Neural cell (in vitro differentiated cells): ENCODE measurements around the gene KRTAP10-3. TPM values are rescaled to one million over a fixed set of nuclear protein-coding genes. Genes with fewer than 3 reads are reported as not detected.

Source experiments
- H2AFZ ChIP-seq: fragments of 200-600, 300-800 bp; sonication (generic), shearing (Covaris generic); 2 replicates; pipeline ENCODE4 v1.6.0; 2014; ENCODE audit warnings: low read depth, mild to moderate bottlenecking, antibody characterized with exemption, low read length, moderate library complexity
- H3F3A ChIP-seq: fragments of 200-600 bp; shearing (Covaris generic); 2 replicates; pipeline ENCODE4 v1.6.1; 2016; ENCODE audit warnings: mild to moderate bottlenecking, moderate library complexity, mixed read lengths, antibody characterized with exemption, low read length; ENCODE audit not compliant: insufficient read depth, poor library complexity, severe bottlenecking
- H3K27ac ChIP-seq: fragments of 200-600, 300-800 bp; sonication (generic), shearing (Covaris generic); 2 replicates; pipeline ENCODE4 v1.5.1; 2014; ENCODE audit warnings: mild to moderate bottlenecking, low read length, moderate library complexity
- H3K27me3 ChIP-seq: fragments of 300-800, 200-600 bp; sonication (generic), shearing (Covaris generic); 2 replicates; pipeline ENCODE4 v1.6.0; 2014; ENCODE audit warnings: mild to moderate bottlenecking, low read depth, low read length, moderate library complexity; ENCODE audit not compliant: insufficient read depth
- H3K36me3 ChIP-seq: fragments of 300-800, 200-600 bp; sonication (generic), shearing (Covaris generic); 2 replicates; pipeline ENCODE4 v1.5.1; 2014; ENCODE audit warnings: mild to moderate bottlenecking, antibody characterized with exemption, low read length, moderate library complexity; ENCODE audit not compliant: insufficient read depth
- H3K4me2 ChIP-seq: fragments of 300-800, 200-600 bp; sonication (generic), shearing (Covaris generic); 2 replicates; pipeline ENCODE4 v1.6.0; 2014; ENCODE audit warnings: mild to moderate bottlenecking, low read length
- H3K4me3 ChIP-seq: fragments of 300-800, 200-600 bp; sonication (generic), shearing (Covaris generic); 2 replicates; pipeline ENCODE4 v1.5.1; 2014; ENCODE audit warnings: mild to moderate bottlenecking, low read length, moderate library complexity
- H3K79me2 ChIP-seq: fragments of 200-600 bp; shearing (Covaris generic); replicated peaks from 2 replicates; pipeline ENCODE4 v1.6.0; 2014; ENCODE audit warnings: mild to moderate bottlenecking, low read length, moderate library complexity; ENCODE audit not compliant: insufficient read depth
- H3K9ac ChIP-seq: fragments of 300-800, 200-600 bp; sonication (generic), shearing (Covaris generic); 2 replicates; pipeline ENCODE4 v1.6.1; 2016; ENCODE audit warnings: mild to moderate bottlenecking, low read length, mixed read lengths
- H3K9me2 ChIP-seq: fragments of 200-600 bp; shearing (Covaris generic); 2 replicates; pipeline ENCODE4 v1.6.1; 2016; ENCODE audit warnings: mild to moderate bottlenecking, low read length, mixed read lengths; ENCODE audit not compliant: insufficient read depth
- H3K9me3 ChIP-seq: fragments of 200-600, 300-800 bp; sonication (generic), shearing (Covaris generic); 2 replicates; pipeline ENCODE4 v1.6.1; 2016; ENCODE audit warnings: mild to moderate bottlenecking, mixed run types, low read length, moderate library complexity, mixed read lengths
- H4K20me1 ChIP-seq: fragments of 200-600 bp; shearing (Covaris generic); 2 replicates; pipeline ENCODE4 v1.6.1; 2016; ENCODE audit warnings: mild to moderate bottlenecking, mixed run types; ENCODE audit not compliant: insufficient read depth
- CTCF ChIP-seq: fragments of 450-650 bp; IDR thresholded peaks from 2 replicates; pipeline ENCODE4 v1.5.1; 2014; ENCODE audit warnings: antibody characterized with exemption, mild to moderate bottlenecking, moderate library complexity; ENCODE audit not compliant: poor library complexity, severe bottlenecking
- EP300 ChIP-seq: fragments of 450-650 bp; conservative IDR thresholded peaks from 2 replicates; pipeline ENCODE4 v1.6.1; 2014; ENCODE audit warnings: antibody characterized with exemption, mild to moderate bottlenecking, moderate library complexity; ENCODE audit not compliant: poor library complexity, severe bottlenecking
- EZH2 ChIP-seq: fragments of 200-600, 300-800 bp; shearing (Covaris generic), sonication (generic); IDR thresholded peaks from 2 replicates; pipeline ENCODE4 v1.6.1; 2014; ENCODE audit warnings: antibody characterized with exemption, low read length, borderline replicate concordance, mild to moderate bottlenecking; ENCODE audit not compliant: insufficient read depth, poor library complexity, severe bottlenecking
- MXI1 ChIP-seq: fragments of 450-650 bp; conservative IDR thresholded peaks from 2 replicates; pipeline ENCODE4 v1.6.1; 2014; ENCODE audit warnings: antibody characterized with exemption, mild to moderate bottlenecking; ENCODE audit not compliant: poor library complexity, severe bottlenecking
- POLR2AphosphoS5 ChIP-seq: IDR thresholded peaks from 2 replicates; pipeline ENCODE4 v1.6.1; 2012
- RAD21 ChIP-seq: fragments of 450-650 bp; conservative IDR thresholded peaks from 2 replicates; pipeline ENCODE4 v1.6.1; 2014; ENCODE audit warnings: antibody characterized with exemption, mild to moderate bottlenecking, moderate library complexity
- REST ChIP-seq: IDR thresholded peaks from 2 replicates; pipeline ENCODE4 v1.6.1; 2012; ENCODE audit warnings: borderline replicate concordance
- SMC3 ChIP-seq: fragments of 450-650 bp; conservative IDR thresholded peaks from 2 replicates; pipeline ENCODE4 v1.6.1; 2014; ENCODE audit warnings: antibody characterized with exemption, mild to moderate bottlenecking, moderate library complexity; ENCODE audit not compliant: poor library complexity
- TAF1 ChIP-seq: IDR thresholded peaks from 2 replicates; pipeline ENCODE4 v1.6.1; 2012; ENCODE audit warnings: low read depth
- polyA plus RNA-seq: library from polyadenylated mRNA; depleted of rRNA; stranded (reverse); fragments of >200 nt; gene quantifications from 2 replicates; pipeline ENCODE4 v1.2.3, GENCODE V29; 2014

Gene KRTAP10-3
- polyA plus RNA-seq, 1 donor from 2014 or later: not detected

- Histone ChIP-seq H3K27me3 (no peaks in the 10 kb centered on the region), H4K20me1 (no peaks in the 10 kb centered on the region), H3K9ac (no peak overlapping the region), H3K4me2 (no peak overlapping the region), H3F3A (no peaks in the 10 kb centered on the region), H3K27ac (no peak overlapping the region), H2AFZ (no peak overlapping the region), H3K4me3 (no peak overlapping the region), H3K79me2 (no peaks in the 10 kb centered on the region), H3K36me3 (no peaks in the 10 kb centered on the region), H3K9me2 (no peaks in the 10 kb centered on the region), H3K9me3 (no peaks in the 10 kb centered on the region)
- TF ChIP-seq RAD21 (no peak), EP300 (no peak), EZH2 (no peak), MXI1 (no peak), SMC3 (no peak), REST (no peak), TAF1 (no peak), POLR2AphosphoS5 (no peak), CTCF (no peak)
These were observed 6.5 kb downstream of the KRTAP10-3 start for GRCh38 chr21:44552136-44552535.

- H3K27me3 ChIP-seq: no peaks in the 10 kb centered on the region
- TF ChIP-seq RAD21: no peak
- no peak for TF ChIP-seq TAF1
- TF ChIP-seq CTCF: no peak
- TF ChIP-seq EZH2: no peak
- TF ChIP-seq REST: no peak
- no peak for TF ChIP-seq POLR2AphosphoS5
- no peak for TF ChIP-seq SMC3
- no peak for TF ChIP-seq MXI1
These were observed 7.1 kb downstream of the KRTAP10-3 start, which contains the start of gene KRTAP10-2 for GRCh38 chr21:44551340-44551961. Gene KRTAP10-2 (minus strand): TSS chr21:44551505. CDS start chr21:44551458, 47 bp downstream.

More at GRCh38 chr21:44551340-44551961, 7.1 kb downstream of the KRTAP10-3 start, which contains the start of gene KRTAP10-2:
- H3K9me3 ChIP-seq: no peaks in the 10 kb centered on the region
- H3K36me3 ChIP-seq: no peaks in the 10 kb centered on the region
- H2AFZ ChIP-seq: no peak within 1 kb of the TSS
- H3K4me2 ChIP-seq: no peak within 1 kb of the TSS
- no peaks in the 10 kb centered on the region for H3F3A ChIP-seq
- H4K20me1 ChIP-seq: no peaks in the 10 kb centered on the region
- H3K4me3 ChIP-seq: no peak within 1 kb of the TSS
- no peaks in the 10 kb centered on the region for H3K79me2 ChIP-seq
- no peaks in the 10 kb centered on the region for H3K9me2 ChIP-seq
- H3K9ac ChIP-seq: no peak within 1 kb of the TSS
- no peak within 1 kb of the TSS for H3K27ac ChIP-seq
